Putamen (tissue), 1 donor: ENCODE results near the gene MED13L.
A peak's percentile ranks its signal among the peaks of the same experiment; 100 is the strongest.
"Not testable (repeated sequence)": the region's sequence is repeated elsewhere in the genome, so short reads cannot be mapped to it uniquely, and the experiment has no call there.

ENCODE experiments used
- DNase-seq: peaks from one replicate; pipeline ENCODE4 v3.0.0-alpha.2; 2016; ENCODE audit warnings: low spot score

The MED13L gene

GRCh38 chr12:116055895-116056607 is 221.4 kb downstream of the MED13L start:
- DNase-seq = no peak

DNA sequence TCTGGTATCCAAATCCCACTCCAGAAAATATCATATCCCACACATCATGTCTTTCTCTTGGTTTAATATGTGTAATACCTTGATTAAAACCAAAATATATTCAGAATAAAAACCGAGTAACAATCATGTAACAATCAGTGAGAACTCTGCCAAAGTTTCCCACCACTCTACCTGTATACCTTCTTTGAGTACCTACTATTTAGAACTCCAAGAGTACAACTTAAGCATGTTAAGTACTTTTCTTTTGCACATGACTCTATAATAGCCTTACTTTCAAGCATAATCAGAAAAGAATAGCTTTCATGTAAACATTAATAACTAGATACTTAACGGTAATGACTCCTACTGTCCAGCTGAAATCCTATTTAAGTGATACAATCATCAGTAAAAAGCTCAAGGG is 223.2 kb downstream of the MED13L start:
- DNase-seq = no peak

- peak; percentile 41 for DNase-seq
These were observed 223.9 kb downstream of the MED13L start for GRCh38 chr12:116053479-116054200.

GRCh38 chr12:116050275-116050674 is 227.2 kb downstream of the MED13L start:
- no peak for DNase-seq

GRCh38 chr12:116048879-116049278 is 228.6 kb downstream of the MED13L start:
- no peak for DNase-seq

DNA sequence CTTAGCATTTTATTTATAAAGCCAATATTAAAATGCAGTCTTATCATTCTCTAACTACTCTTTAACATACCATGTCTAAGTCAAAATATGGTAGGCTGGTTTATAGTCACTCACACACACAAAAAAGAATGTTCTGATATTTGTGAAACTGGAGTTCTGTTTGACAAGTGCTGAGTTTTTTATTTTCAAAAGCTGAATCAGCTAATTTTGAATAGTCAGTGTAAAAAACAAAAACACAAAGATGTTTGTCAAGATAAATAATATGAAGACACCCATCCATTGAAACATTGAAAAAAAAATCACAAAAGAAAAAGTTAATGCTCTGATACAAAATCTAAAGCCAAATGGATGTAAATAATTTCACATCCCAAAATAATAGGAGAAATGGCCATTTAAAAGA is 231.5 kb downstream of the MED13L start:
- no peak for DNase-seq

- DNase-seq = no peak
These were observed 232.3 kb downstream of the MED13L start for GRCh38 chr12:116045150-116045549.

GRCh38 chr12:116043659-116044535 is 233.6 kb downstream of the MED13L start:
- DNase-seq = no peak

- DNase-seq = no peak
These were observed 237.1 kb downstream of the MED13L start for GRCh38 chr12:116040402-116040801.

DNA sequence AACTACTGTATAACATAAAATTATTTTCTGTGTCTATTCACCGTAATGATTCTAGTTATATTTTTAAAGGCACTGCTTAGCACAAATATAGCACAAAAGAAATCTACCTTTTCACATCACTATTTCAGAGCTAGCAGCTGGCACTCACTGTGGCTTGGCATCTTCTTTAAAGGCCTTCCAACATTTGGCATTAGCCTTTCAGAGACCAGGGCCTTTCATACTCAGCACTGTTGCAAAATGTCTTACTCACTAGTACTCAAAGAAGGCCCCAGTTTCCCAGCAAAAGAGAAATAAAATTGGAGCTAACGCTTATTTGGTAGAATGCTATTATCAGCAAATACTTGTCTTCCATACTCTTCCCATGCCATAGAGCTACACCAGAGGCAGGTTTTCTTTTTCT is 238.4 kb downstream of the MED13L start:
- peak; percentile 41 for DNase-seq

DNA sequence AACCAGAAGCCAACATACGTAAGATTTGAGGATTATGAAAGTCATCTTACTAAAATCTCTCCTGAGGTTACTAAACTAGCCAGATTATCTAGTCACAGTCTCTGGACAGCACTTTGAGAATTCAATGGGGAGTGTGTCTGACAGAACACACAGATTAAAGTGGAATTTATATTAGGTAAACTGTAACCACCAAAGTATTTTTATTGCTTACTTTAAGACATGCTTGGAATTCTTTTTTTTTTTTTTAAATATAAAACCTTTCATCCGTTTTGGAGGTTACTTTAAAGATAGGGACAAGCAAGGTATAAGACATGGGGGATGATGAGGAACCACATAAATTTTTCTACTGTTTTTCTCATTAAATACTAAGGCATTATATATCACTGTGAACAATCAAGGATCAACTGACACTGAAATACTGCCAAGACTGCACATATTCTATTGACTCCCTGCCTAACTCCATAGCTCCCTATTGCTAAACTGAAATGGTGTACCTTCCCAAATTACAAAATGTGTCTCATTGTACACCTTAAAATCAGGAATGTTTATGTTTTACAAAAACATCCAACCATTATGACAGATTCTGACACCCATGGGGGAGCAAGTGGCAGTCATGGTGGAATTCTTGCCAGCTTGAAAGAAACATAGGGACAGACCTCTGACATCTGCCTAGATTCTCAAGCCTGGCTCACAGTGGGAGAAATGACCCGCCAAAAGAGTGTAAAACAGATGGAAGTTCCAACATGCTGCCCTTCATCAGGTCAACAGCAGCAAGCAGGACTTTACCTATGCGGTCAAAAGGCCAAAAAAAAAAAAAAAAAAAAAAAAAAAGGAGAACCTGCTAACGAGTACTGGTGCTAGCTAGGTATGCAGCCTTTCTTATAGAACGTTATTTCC is 239.3 kb downstream of the MED13L start:
- no peak for DNase-seq

- no peak for DNase-seq
These were observed 243.7 kb downstream of the MED13L start for GRCh38 chr12:116033765-116034164.

GRCh38 chr12:116031624-116032023 is 245.9 kb downstream of the MED13L start:
- DNase-seq = not testable (repeated sequence)

GRCh38 chr12:116028619-116029018 is 248.9 kb downstream of the MED13L start:
- no peak for DNase-seq

- no peak for DNase-seq
These were observed 250.0 kb downstream of the MED13L start for GRCh38 chr12:116027551-116027821.

DNA sequence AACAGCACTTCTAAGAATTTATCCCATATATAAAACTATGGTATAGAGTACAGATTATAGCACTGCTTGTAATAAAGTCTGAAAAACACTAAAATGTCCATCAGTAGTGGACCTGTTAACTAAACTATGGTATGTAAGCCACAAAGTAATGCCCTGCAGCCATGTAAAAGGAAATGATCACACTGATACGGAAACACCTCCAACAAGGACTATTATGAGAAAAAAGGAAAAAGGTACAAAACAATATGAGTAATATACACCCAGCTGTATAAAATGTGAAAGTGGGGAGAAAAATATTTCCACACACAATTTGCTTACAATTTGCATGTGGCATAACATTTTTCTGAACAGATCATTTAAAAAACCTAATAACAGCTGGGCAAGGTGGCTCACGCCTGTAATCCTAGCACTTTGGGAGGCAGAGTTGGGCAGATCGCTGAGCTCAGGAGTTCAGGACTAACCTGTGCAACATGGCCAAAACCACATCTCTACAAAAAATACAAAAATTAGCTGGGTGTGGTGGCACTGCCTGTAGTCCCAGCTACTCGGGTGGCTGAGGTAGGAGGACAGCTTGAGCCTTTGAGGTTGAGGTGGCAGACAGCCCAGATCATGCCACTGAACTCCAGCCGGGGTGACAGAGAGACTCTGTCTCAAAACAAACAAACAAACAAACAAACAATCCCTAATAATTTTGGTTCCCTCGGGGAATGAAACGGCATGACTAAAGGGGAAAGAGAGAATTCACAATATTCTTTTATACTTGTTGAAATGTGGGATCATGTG is 250.5 kb downstream of the MED13L start:
- no peak for DNase-seq

DNA sequence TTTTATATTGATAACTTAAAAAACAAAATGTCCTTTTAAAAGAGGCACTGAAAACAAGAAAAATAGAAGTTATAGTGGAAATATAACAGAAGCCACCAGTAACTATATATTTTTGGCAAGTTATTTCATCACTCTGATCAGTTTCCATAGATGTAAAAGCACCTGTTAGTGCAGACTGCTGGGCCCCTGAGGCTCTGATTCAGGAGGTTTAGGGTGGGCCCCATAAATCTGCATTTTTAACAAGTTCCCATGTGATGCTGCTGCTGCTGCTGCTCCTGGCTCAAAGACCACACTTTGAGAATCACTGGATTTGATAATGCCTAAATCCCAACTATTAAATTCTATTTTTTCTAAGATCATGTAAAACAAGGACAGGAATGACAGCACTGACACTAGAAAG is 251.1 kb downstream of the MED13L start:
- DNase-seq = no peak

DNA sequence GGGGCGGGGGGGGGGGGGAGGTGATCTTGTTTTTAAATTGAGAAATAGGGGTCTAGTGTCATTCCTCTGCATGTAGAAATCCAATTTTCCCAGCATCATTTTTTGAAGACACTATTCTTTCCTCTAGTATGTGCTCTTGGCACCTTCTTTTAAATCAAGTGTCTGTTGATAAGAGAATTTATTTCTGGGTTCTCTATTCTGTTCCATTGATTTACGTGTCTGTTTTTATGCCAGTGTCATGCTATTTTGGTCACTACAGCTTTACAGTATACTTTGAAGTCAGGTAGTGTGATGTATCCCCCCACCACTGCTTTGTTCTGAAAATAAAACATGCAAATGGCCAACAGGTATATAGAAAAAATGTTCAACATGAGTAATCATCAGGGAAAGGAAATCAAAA is 252.7 kb downstream of the MED13L start:
- no peak for DNase-seq

GRCh38 chr12:116019415-116019814 is 258.1 kb downstream of the MED13L start:
- DNase-seq = no peak

- DNase-seq = no peak
These were observed 259.2 kb downstream of the MED13L start for GRCh38 chr12:116018282-116018681.

GRCh38 chr12:116015525-116015924 is 262.0 kb downstream of the MED13L start:
- DNase-seq = peak; percentile 41
